Measurements from ENCODE around the gene ADGB.

GRCh38 chr6:146551545-146551944 lies 47.2 kb upstream of the ADGB start:
- TF ChIP-seq CTCF (IDR thresholded peaks at IDR 0.05) (no peak), POLR2A (IDR thresholded peaks at IDR 0.05) (no peak)

All from right lobe of liver (tissue), 4 donors.